GM10266 (cell line): ENCODE results near the gene DENND4C.

Experiments
- DNase-seq: peaks from one replicate; pipeline ENCODE4 v3.0.0; 2012; ENCODE audit errors: extremely low spot score
- TF ChIP-seq, protein P1 (sequence below): IDR thresholded peaks from 2 replicates; pipeline ENCODE4 v1.5.1; 2012; ENCODE audit warnings: mild to moderate bottlenecking, low read depth; ENCODE audit not compliant: control insufficient read depth, insufficient read depth; ENCODE audit errors: missing control alignments

The DENND4C gene

DNA sequence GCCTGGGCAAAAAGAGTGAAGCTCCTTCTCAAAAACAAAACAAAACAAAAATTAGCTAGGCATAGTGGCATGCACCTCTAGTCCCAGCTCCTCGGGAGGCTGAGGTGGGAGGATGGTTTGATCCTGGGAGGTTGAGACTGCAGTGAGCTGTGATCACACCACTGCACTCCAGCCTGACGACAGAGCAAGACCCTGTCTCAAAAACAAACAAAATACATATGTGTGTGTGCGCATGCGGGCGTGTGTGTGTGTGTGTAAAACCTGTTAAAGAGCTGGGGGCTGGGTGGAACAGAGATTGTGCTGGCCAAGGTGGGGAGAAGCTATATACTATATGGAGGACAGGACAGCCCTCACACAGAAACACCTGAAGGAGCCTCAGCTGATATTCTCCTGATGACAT lies 27.4 kb upstream of the DENND4C start:
- TF ChIP-seq, protein P1, sequence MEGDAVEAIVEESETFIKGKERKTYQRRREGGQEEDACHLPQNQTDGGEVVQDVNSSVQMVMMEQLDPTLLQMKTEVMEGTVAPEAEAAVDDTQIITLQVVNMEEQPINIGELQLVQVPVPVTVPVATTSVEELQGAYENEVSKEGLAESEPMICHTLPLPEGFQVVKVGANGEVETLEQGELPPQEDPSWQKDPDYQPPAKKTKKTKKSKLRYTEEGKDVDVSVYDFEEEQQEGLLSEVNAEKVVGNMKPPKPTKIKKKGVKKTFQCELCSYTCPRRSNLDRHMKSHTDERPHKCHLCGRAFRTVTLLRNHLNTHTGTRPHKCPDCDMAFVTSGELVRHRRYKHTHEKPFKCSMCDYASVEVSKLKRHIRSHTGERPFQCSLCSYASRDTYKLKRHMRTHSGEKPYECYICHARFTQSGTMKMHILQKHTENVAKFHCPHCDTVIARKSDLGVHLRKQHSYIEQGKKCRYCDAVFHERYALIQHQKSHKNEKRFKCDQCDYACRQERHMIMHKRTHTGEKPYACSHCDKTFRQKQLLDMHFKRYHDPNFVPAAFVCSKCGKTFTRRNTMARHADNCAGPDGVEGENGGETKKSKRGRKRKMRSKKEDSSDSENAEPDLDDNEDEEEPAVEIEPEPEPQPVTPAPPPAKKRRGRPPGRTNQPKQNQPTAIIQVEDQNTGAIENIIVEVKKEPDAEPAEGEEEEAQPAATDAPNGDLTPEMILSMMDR: no peak
- DNase-seq: no peak

DNA sequence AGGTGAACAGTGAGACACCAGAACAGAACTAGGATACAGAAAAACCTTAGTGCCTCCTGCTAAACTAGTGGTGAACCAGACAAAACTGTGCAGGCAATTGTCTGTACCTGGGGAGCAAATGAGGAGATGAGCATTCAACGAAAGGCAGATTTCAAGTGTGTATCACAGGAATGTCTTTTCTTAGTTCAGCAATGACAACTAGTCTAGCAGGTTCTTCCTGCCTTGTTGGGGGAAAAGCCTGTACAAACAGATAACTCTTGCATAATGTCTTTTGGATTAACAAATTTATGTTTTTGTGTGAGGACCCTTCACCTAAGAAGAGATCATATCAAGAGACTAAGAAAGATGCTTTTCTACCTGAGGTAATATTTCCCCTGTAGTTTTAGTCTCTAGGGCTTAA lies 21.8 kb upstream of the DENND4C start:
- DNase-seq: no peak
- TF ChIP-seq, protein P1: no peak

DNA sequence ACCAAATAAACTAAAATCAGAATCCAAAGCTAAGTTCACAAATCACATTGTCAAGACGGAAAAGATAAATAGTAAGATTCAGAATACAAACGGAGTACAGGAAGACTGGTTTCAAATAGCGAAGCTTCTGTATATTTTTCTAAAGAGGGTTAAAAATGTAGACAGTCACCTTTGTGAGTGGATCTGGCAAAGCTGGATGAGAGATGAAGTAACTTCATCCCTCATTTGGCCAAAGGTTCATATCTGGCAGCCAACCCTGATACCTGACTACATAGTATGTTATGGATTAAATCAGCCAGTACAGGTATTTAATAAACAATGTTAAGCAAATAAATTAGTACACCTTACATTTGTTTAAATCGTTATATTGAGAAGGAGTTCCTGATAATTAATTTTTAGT lies 21.3 kb upstream of the DENND4C start:
- TF ChIP-seq, protein P1: no peak
- no peak for DNase-seq

DNA sequence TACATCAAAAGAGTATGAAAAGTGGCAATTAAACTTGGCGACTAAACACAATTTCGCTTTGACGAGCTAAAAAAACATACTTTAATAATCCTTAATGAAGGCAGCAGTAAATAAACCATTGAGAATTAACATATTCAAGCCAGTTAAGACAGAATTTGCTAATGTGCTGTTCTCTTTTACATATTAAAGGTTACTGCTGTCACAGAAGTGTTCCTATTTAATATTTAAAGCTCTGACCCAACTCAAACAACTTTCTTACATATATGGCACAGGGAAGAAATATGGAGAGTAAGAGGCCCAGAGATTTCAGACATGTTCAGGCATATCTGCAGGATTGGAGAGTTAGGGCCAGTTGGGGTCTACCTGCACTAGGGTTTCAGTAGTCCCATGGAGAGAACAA lies 16.7 kb upstream of the DENND4C start:
- TF ChIP-seq, protein P1: no peak
- no peak for DNase-seq

DNA sequence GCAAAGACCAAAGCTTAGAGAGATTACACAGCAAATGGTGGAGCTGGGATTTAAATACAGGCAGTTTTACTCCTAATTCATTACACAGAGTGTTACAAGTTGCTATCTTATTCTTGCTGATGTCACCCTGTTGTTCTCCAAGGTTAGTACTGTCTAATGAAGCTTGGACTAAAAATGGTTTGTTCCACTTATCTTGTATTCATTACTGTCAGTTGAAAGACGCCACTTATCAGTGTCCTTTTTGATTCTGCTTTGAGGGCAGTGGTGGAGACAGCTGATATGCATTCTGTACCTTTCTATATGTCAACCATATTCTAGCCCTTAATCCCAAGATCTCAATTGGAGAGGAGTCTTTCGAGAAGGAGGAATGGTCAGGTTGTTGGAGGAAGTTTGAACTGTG lies 14.0 kb upstream of the DENND4C start:
- TF ChIP-seq, protein P1: no peak
- DNase-seq: no peak

DNA sequence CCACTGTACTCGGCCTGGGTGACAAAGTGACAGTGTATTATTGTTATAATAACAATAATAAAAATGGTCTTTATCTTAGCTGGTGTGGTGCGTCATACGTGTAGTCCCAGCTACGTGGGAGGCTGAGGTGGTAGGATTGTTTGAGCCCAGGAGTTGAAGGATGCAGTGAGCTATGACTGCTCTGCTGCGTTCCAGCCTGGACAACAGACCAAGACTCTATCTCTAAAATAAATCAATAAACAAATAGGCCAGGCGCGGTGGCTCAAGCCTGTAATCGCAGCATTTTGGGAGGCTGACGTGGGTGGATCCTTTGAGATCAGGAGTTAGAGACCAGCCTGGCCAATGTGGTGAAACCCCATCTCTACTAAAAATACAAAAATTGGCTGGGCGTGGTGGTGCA lies 9.2 kb upstream of the DENND4C start:
- TF ChIP-seq, protein P1: no peak

DNA sequence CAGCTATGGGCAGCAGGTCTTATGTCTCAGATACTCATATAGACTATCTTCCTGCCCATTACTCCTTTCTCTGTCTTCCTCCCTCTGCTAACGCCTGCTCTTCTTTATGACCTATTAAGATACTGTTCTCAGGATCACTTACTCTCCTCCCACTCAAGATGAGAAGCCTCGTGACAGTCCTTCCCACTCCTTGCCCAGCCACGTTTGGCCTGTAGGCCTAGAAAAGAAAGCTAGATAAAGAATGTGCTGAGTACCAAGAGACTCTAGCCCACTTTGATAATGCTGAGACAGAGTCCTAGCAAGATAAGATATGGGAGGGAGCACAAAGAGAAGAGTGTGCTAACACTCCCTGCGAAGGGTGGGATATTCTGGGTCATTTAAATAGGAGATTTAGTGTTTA lies 6.8 kb upstream of the DENND4C start:
- DNase-seq: no peak
- TF ChIP-seq, protein P1: no peak

More for the DNA sequence above, 9.2 kb upstream of the DENND4C start:
- DNase-seq: no peak
